GM23338 (cell line): ENCODE results near the gene STAT6. TPM values are rescaled to one million over a fixed set of nuclear protein-coding genes. Genes with fewer than 3 reads are reported as not detected.

Experiments
- ATAC-seq: fragments of 200-7000 bp; cut with Tn5 transposase; 3 replicates; pipeline ENCODE4 v1.9.1; 2020
- DNase-seq: peaks from one replicate; pipeline ENCODE4 v3.0.0-alpha.2; 2015; ENCODE audit warnings: low spot score
- H2AFZ ChIP-seq: fragments of 200-600 bp; sonication (generic); 2 replicates; pipeline ENCODE4 v1.8.0; 2016; ENCODE audit warnings: antibody characterized with exemption, mild to moderate bottlenecking, moderate library complexity
- H3F3A ChIP-seq: fragments of 200-600 bp; sonication (generic); replicated peaks from 2 replicates; pipeline ENCODE4 v1.8.0; 2017; ENCODE audit warnings: antibody characterized with exemption, mixed run types, low read depth
- H3K27ac ChIP-seq: fragments of 200-600 bp; sonication (generic); 2 replicates; pipeline ENCODE4 v1.6.1; 2016; ENCODE audit warnings: low read depth
- H3K27me3 ChIP-seq: fragments of 200-600 bp; sonication (generic); 2 replicates; pipeline ENCODE4 v1.8.0; 2016; ENCODE audit warnings: mild to moderate bottlenecking, mixed run types, moderate library complexity; ENCODE audit not compliant: insufficient read depth
- H3K36me3 ChIP-seq: fragments of 200-600 bp; sonication (generic); 2 replicates; pipeline ENCODE4 v1.8.0; 2016; ENCODE audit warnings: mild to moderate bottlenecking; ENCODE audit not compliant: insufficient read depth
- H3K4me1 ChIP-seq: fragments of 200-600 bp; sonication (generic); 2 replicates; pipeline ENCODE4 v1.8.0; 2016; ENCODE audit warnings: mild to moderate bottlenecking, moderate library complexity; ENCODE audit not compliant: insufficient read depth
- H3K4me2 ChIP-seq: fragments of 200-600 bp; sonication (generic); 2 replicates; pipeline ENCODE4 v1.7.1; 2017; ENCODE audit warnings: mixed run types
- H3K4me3 ChIP-seq: fragments of 200-600 bp; sonication (generic); 2 replicates; pipeline ENCODE4 v1.6.1; 2016; ENCODE audit warnings: mixed run types
- H3K79me2 ChIP-seq: fragments of 200-600 bp; sonication (generic); replicated peaks from 2 replicates; pipeline ENCODE4 v1.8.0; 2017; ENCODE audit warnings: mild to moderate bottlenecking; ENCODE audit not compliant: insufficient read depth
- H3K9me2 ChIP-seq: fragments of 200-600 bp; sonication (generic); 2 replicates; pipeline ENCODE4 v1.8.0; 2017; ENCODE audit not compliant: insufficient read depth
- H4K20me1 ChIP-seq: fragments of 200-600 bp; sonication (generic); replicated peaks from 2 replicates; pipeline ENCODE4 v1.8.0; 2017; ENCODE audit warnings: mild to moderate bottlenecking; ENCODE audit not compliant: insufficient read depth
- H3K27ac Mint-ChIP-seq: 2 replicates; pipeline ENCODE4 v1.8.0; 2020; ENCODE audit warnings: inconsistent platforms, mild to moderate bottlenecking, moderate library complexity, mixed read lengths
- H3K27me3 Mint-ChIP-seq: 3 replicates; pipeline ENCODE4 v1.8.0; 2022; ENCODE audit warnings: low read depth, mild to moderate bottlenecking, moderate library complexity, mixed read lengths, inconsistent platforms; ENCODE audit not compliant: insufficient read depth, poor library complexity
- H3K36me3 Mint-ChIP-seq: 3 replicates; pipeline ENCODE4 v1.8.0; 2021; ENCODE audit warnings: low read depth, mild to moderate bottlenecking, inconsistent platforms, moderate library complexity, mixed read lengths
- H3K4me1 Mint-ChIP-seq: 3 replicates; pipeline ENCODE4 v1.8.0; 2020; ENCODE audit warnings: mild to moderate bottlenecking, inconsistent platforms, mixed read lengths
- H3K4me3 Mint-ChIP-seq: 3 replicates; pipeline ENCODE4 v1.8.0; 2021; ENCODE audit warnings: moderate library complexity, mild to moderate bottlenecking, inconsistent platforms, mixed read lengths
- H3K9me3 Mint-ChIP-seq: 3 replicates; pipeline ENCODE4 v1.8.0; 2020; ENCODE audit warnings: moderate library complexity, mild to moderate bottlenecking, inconsistent platforms, mixed read lengths
- CREB1 ChIP-seq: fragments of 250-450 bp; sonication (Bioruptor Pico); IDR thresholded peaks from 2 replicates; pipeline ENCODE4 v1.5.0; 2020; ENCODE audit warnings: low read depth, mild to moderate bottlenecking, moderate library complexity
- EZH2 ChIP-seq: fragments of 200-600 bp; sonication (generic); IDR thresholded peaks from one replicate; pipeline ENCODE4 v1.8.0; 2017; ENCODE audit warnings: antibody characterized with exemption, mild to moderate bottlenecking, low read depth; ENCODE audit not compliant: unreplicated experiment
- EZH2phosphoT487 ChIP-seq: fragments of 200-600 bp; sonication (generic); IDR thresholded peaks from one replicate; pipeline ENCODE4 v1.8.1; 2018; ENCODE audit warnings: antibody characterized with exemption; ENCODE audit not compliant: unreplicated experiment
- JUNB ChIP-seq: IDR thresholded peaks from one replicate; pipeline ENCODE4 v1.6.1; 2016; ENCODE audit warnings: antibody characterized with exemption; ENCODE audit not compliant: unreplicated experiment
- POLR2AphosphoS5 ChIP-seq: IDR thresholded peaks from 2 replicates; pipeline ENCODE4 v1.6.1; 2016; ENCODE audit warnings: antibody characterized with exemption, low read depth
- STAT1 ChIP-seq: IDR thresholded peaks from one replicate; pipeline ENCODE4 v1.6.1; 2016; ENCODE audit warnings: antibody characterized with exemption; ENCODE audit not compliant: unreplicated experiment
- ZNF114 ChIP-seq: fragments of 250-450 bp; sonication (Bioruptor Pico); IDR thresholded peaks from 2 replicates; pipeline ENCODE4 v1.5.0; 2020; ENCODE audit warnings: mild to moderate bottlenecking, moderate library complexity
- ZNF331 ChIP-seq: fragments of 250-450 bp; sonication (Bioruptor Pico); IDR thresholded peaks from 2 replicates; pipeline ENCODE4 v1.5.0; 2020; ENCODE audit warnings: low read depth, mild to moderate bottlenecking, moderate library complexity
- polyA plus RNA-seq: library from polyadenylated mRNA; unstranded; fragments of >200 nt; fragmentation: Nextera tagmentation; extraction: Ambion mirVana; gene quantifications from 2 replicates; pipeline ENCODE4 v1.2.1, GENCODE V29; 2016
- total RNA-seq: library from RNA; depleted of rRNA; stranded (reverse); fragments of >200 nt; shearing (Covaris generic); gene quantifications from 2 replicates; pipeline ENCODE4 v1.2.3, GENCODE V29; 2014
- TF ChIP-seq, protein P1 (sequence below), 2 experiments: fragments of 200-600 bp in 1 of 2; sonication (generic) in 1 of 2; conservative IDR thresholded peaks; 2 replicates each; pipeline versions ENCODE4 v1.5.1 to v1.6.1; 2016 to 2017; ENCODE audit warnings: antibody characterized with exemption in 2 of 2, low read depth in 2 of 2, mild to moderate bottlenecking in 2 of 2, moderate library complexity in 1 of 2
- TF ChIP-seq, protein P2 (sequence below): IDR thresholded peaks from one replicate; pipeline ENCODE4 v1.6.1; 2018; ENCODE audit warnings: antibody characterized with exemption; ENCODE audit not compliant: unreplicated experiment
- TF ChIP-seq, protein P3 (sequence below): IDR thresholded peaks from 2 replicates; pipeline ENCODE4 v1.6.1; 2016; ENCODE audit warnings: antibody characterized with exemption

STAT6 gene
- total and polyA plus RNA-seq, 2 experiments from 2014 or later, result 14.3 to 28.1 TPM

DNA sequence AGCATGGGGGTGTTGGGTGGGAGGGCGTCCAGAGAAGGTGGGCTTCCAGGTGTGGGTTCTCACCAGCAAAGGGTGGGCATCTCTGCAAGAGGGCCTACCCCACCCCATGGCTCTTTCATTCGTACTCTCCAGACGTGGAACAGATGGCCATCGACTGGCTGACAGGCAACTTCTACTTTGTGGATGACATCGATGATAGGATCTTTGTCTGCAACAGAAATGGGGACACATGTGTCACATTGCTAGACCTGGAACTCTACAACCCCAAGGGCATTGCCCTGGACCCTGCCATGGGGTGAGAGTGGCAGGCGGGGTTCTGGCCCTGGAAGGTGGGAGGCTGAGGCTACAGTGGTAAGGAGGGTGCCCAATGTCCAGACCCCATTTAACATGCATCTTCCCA, 42.9 kb upstream of the STAT6 start (continued):
- no peak for TF ChIP-seq ZNF331
- TF ChIP-seq, protein P1, sequence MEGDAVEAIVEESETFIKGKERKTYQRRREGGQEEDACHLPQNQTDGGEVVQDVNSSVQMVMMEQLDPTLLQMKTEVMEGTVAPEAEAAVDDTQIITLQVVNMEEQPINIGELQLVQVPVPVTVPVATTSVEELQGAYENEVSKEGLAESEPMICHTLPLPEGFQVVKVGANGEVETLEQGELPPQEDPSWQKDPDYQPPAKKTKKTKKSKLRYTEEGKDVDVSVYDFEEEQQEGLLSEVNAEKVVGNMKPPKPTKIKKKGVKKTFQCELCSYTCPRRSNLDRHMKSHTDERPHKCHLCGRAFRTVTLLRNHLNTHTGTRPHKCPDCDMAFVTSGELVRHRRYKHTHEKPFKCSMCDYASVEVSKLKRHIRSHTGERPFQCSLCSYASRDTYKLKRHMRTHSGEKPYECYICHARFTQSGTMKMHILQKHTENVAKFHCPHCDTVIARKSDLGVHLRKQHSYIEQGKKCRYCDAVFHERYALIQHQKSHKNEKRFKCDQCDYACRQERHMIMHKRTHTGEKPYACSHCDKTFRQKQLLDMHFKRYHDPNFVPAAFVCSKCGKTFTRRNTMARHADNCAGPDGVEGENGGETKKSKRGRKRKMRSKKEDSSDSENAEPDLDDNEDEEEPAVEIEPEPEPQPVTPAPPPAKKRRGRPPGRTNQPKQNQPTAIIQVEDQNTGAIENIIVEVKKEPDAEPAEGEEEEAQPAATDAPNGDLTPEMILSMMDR (conservative IDR thresholded peaks at IDR 0.05; ENCODE audit: low read depth in 2 of 2), result no peak
- TF ChIP-seq, protein P2, sequence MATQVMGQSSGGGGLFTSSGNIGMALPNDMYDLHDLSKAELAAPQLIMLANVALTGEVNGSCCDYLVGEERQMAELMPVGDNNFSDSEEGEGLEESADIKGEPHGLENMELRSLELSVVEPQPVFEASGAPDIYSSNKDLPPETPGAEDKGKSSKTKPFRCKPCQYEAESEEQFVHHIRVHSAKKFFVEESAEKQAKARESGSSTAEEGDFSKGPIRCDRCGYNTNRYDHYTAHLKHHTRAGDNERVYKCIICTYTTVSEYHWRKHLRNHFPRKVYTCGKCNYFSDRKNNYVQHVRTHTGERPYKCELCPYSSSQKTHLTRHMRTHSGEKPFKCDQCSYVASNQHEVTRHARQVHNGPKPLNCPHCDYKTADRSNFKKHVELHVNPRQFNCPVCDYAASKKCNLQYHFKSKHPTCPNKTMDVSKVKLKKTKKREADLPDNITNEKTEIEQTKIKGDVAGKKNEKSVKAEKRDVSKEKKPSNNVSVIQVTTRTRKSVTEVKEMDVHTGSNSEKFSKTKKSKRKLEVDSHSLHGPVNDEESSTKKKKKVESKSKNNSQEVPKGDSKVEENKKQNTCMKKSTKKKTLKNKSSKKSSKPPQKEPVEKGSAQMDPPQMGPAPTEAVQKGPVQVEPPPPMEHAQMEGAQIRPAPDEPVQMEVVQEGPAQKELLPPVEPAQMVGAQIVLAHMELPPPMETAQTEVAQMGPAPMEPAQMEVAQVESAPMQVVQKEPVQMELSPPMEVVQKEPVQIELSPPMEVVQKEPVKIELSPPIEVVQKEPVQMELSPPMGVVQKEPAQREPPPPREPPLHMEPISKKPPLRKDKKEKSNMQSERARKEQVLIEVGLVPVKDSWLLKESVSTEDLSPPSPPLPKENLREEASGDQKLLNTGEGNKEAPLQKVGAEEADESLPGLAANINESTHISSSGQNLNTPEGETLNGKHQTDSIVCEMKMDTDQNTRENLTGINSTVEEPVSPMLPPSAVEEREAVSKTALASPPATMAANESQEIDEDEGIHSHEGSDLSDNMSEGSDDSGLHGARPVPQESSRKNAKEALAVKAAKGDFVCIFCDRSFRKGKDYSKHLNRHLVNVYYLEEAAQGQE, result no peak
- no peak for TF ChIP-seq EZH2
- no peak for TF ChIP-seq CREB1

DNA sequence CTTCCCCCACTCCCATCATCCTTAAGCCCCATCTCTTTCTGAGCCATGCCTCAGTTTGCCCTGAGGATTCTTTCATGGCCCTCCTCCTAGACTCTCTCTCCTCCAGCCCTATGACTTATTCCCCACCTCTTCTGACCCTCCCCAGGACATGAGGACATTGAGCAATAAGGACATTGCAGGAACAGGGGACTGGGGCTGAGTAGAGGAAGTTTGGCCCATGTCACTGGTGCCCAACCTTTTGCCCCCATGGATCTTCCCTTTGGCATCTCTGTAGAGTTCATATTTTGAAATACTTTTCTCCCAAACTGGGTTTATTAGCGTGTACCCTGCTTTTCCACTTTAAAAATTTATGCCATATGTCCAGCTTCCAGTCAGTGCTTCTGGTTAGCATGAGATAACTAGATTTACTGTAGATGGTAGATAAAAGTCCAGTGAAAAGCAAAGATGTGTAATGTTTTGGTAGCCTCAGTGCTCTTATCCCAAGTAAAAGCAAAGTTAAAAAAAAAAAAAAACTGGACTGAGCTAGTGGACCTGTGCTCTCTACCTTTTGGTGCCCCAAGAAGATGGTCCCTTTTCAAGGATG, 42.3 kb upstream of the STAT6 start:
- Mint-ChIP-seq H3K4me1 (peaks cover 30% of the 10 kb centered on the region), H3K36me3 (peaks cover 85% of the 10 kb centered on the region), H3K9me3 (no peaks in the 10 kb centered on the region), H3K27me3 (peaks cover 25% of the 10 kb centered on the region), H3K4me3 (no peak overlapping the region), H3K27ac (no peak overlapping the region; the same call in 1 of the 2 replicates)
- Histone ChIP-seq H3K9me2 (no peaks in the 10 kb centered on the region), H3K36me3 (peaks cover 6% of the 10 kb centered on the region), H3K79me2 (no peaks in the 10 kb centered on the region), H4K20me1 (peaks cover 19% of the 10 kb centered on the region), H2AFZ (no peak overlapping the region), H3K4me2 (no peak overlapping the region), H3K4me3 (no peak overlapping the region), H3K27ac (no peak overlapping the region), H3K27me3 (no peaks in the 10 kb centered on the region), H3F3A (0 out of 2 replicates have a peak, but pooled peaks cover 8% of the 10 kb centered on the region), H3K4me1 (no peaks in the 10 kb centered on the region)
- ATAC-seq, result no peak
- DNase-seq, result no peak
- TF ChIP-seq STAT1 (no peak), CREB1 (no peak), JUNB (no peak), ZNF114 (CRISPR knock-in tag) (no peak), ZNF331 (no peak), EZH2phosphoT487 (no peak), POLR2AphosphoS5 (no peak)
- TF ChIP-seq, protein P2, result no peak
- TF ChIP-seq, protein P3, sequence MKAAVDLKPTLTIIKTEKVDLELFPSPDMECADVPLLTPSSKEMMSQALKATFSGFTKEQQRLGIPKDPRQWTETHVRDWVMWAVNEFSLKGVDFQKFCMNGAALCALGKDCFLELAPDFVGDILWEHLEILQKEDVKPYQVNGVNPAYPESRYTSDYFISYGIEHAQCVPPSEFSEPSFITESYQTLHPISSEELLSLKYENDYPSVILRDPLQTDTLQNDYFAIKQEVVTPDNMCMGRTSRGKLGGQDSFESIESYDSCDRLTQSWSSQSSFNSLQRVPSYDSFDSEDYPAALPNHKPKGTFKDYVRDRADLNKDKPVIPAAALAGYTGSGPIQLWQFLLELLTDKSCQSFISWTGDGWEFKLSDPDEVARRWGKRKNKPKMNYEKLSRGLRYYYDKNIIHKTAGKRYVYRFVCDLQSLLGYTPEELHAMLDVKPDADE, result no peak
